Stimulated activated CD4-positive, alpha-beta T cell treated with anti-CD3 and anti-CD28 coated beads, Interleukin-2, amount 100 ng/mL, for 48 hours (primary cell): ENCODE measurements around the gene MYO3B.
"Not testable (repeated sequence)": the region's sequence is repeated elsewhere in the genome, so short reads cannot be mapped to it uniquely, and the experiment has no call there.

Source experiments
- DNase-seq, 2 donors: peaks; one replicate each; pipeline ENCODE4 v3.0.0-alpha.2; 2020

MYO3B gene

DNA sequence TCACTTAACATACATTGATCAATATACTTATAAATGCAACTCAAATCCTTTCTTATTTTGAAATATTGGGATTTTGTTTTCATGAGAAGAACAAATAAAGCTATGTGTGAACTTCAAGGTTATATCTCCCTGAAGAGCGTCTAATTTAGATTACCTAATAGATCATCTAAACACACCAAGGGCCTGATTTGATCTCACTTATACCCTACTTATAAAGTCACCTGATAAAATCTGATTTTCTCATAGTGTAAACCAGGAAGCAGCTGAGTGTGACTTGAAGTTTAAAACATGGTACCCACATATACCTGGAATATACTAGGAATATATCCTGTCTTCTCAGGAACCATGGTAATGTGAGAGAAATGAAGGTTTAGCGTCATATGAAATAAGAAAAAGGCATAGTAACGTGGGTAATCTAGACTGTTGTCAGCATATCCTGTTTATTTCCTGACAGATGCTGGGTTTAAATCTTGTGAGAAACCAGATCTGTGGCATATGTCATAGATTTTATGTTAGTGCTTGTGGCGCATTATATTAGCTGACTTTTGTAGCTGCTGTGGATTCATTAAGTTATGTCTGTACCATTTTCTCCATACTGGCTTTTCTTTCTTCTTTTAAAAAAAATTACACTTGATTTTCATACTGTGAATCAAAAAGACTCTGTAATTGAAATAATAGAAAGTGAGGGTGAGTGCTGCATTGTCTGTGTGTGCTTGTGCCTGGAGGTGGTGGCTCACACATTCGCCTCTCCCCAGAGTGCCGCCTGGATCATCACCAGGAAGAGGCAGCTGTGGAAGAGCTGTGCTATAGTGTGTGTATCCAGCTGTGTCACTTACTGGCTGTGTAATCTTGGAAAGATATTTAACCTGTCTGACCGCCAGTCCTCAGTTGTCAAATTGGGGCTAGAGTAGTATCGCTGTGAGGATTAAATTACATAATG is 164.0 kb downstream of the MYO3B start:
- no peak for DNase-seq

DNA sequence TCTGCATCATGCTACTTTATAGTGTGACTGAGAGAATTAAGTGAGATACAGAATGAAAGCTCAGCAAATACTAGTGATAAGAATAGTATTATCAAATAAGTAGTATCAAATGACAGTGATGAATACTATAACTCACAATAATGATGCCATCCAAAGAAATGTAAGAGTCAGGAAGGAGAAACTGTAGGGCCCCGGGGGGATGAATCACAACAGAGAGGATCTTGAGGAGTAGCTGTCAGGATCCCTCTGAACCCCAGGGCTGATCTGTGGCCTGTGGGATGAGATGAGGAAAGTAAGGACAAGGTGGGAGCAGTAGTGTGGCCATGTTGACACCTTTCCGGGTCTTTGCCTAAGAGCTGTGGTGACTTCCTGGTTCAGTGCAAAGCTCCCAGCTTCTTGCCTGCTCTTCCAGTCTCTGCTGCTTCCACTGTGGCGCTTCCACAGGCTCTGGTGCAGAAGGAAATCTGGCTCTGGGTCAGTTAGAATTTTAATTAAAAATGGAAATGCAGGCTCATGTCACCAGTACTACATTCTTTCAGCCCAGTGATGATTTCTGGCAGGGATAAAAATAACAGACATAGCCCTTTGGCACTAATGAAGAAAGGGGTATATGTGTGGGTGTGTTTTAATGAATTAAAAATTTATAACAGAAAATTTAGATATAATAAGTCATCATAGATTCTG is 166.9 kb downstream of the MYO3B start:
- no peak for DNase-seq

DNA sequence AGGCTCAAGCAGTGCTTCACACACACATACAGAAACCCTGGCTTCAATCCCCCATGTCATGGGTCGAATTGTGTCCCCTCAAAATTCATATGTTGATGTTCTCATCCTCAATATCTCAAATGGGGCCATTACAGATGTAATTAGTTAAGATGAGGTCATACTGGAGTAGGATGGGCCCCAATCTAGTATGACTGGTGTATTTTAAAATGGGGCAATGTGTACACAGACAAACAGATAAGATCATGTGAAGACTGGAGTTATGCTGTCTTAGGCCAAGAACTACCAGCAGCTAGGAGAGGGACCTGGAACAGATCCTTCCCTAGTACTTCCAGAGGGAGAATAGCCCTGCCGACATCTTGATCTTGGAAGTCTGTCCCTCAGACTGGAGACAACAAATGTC is 167.7 kb downstream of the MYO3B start:
- no peak for DNase-seq

DNA sequence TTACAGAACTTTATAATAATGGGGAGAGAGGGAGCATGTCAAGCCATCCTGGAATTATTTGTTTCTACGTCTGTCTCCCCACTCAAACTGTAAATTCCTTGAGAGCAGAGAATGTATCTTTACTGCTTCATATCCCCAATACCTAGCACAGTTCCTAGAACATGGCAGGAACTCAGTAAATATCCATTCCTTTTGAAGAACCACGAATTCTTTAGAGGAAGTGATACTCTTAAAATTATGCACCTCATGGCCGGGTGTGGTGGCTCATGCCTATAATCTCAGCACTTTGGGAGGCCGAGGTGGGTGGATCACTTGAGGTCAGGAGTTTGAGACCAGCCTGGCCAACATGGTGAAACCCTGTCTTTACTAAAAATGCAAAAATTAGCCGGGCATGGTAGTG is 171.3 kb downstream of the MYO3B start:
- DNase-seq = not testable (repeated sequence)

GRCh38 chr2:170350929-170351826 is 173.2 kb downstream of the MYO3B start:
- DNase-seq = no peak

- no peak for DNase-seq
Observed at GRCh38 chr2:170353723-170354122, 175.8 kb downstream of the MYO3B start.

DNA sequence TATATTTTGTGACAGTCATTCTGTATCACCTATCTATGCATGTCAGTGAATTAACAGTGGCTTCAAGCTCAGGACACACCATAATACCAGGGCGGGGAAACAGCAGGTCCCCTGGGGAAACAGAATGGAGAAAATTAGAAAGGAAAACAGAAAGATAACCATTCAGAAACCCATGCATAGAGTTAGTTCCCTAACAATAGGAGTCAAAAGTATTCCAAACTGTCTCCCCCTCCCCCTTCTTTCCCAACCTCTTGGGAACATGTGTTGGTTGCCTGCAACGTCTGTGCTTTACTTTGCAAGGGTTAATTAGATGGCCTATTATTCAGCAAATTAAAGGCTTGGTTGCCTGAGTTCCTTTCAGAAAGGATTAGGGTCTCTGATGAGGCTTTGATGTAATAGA is 176.4 kb downstream of the MYO3B start:
- no peak for DNase-seq

DNA sequence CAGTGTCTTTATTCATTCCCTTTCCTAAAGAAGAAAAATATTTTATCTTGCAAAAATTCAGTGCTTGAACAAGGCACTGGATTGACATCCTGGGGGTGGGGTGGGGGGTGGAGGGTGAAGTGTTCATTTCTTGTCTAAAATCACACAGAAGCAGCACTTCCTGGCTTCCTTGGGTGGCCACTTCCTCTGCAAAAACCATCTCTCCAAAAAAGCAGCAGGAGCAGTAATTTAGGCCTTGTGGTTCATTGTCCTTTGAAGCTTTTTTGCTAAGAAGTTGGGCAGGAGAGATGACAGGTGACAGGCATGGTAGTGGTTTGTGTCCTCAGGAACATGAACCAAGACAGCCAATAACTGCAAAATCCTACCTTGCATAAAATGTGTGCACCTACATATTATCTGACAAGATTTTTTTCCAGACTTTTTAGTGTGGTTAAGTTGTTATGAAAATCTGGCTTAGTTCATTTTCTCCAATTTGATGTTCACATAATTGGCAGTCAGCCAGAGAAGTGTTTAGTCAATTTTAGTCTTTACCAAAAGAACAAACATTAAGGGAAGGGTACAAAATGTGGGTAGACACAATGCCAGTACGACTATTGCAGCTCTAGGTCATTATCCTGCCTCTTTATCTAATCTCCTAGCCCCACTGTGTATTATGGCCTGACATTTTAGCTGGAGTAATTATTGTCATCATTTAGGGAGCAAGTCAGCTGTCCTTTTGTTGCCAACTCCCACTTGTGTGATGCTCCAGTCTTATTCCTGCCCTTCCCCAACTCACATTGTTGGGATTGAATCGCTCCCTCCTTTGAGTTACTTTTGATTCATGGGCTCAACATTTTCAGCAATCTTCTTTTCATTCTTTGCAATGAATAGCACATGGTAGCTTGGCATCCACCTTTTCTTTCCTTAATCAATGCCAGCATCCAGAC is 177.2 kb downstream of the MYO3B start:
- no peak for DNase-seq

DNA sequence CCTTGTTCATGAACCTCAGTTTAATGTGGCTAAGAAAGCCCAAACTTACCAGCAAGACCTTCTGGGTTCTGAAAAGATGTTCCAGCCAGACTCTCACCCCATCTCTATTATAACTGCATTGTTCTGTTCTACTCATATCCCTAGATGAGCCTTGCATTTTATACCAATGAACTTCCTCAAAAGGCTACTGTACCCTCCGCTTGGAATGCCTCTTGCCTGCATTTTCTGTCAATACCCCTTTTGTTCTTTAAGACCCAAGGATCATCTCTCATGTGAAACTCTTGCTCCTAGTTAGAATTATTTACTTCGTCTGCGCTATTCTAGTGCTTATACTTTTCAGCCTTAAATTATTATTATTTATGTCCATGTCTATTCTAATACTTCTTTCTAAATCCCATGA is 181.5 kb downstream of the MYO3B start:
- DNase-seq = no peak

GRCh38 chr2:170360546-170361089 is 182.7 kb downstream of the MYO3B start:
- no peak for DNase-seq

GRCh38 chr2:170361090-170361936 is 183.4 kb downstream of the MYO3B start:
- DNase-seq = peak; percentile 45 to 50

DNA sequence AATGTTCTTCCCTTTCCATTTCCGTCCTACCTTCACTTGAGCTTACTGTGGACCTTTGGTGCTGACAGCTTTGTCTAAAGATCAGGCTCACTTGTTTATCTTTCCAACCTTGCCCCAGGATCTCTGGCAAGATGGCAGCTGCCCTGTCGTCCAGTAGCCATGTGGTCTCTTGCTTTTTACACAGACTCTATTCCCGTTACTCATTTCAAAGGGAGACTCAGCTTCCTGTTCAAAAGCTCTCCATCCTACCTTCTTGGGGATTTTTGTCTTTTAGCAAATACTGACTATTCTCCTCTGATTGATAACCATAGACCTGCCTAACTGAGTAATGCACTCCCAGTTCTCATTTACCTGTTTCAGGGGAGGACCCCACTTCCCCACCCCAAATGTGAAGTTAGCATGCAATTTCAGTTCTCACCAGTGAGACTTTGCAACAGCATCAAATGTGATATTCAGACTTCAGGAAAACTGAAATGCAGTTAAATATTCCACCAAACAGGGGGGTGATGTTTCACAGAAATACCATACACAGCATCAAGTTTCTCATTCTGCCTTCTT is 184.4 kb downstream of the MYO3B start:
- DNase-seq = no peak

GRCh38 chr2:170362871-170363631 is 185.1 kb downstream of the MYO3B start:
- no peak for DNase-seq

GRCh38 chr2:170365003-170365402 is 187.1 kb downstream of the MYO3B start:
- DNase-seq = no peak

GRCh38 chr2:170365686-170366085 is 187.7 kb downstream of the MYO3B start:
- no peak for DNase-seq

GRCh38 chr2:170368370-170368769 is 190.4 kb downstream of the MYO3B start:
- DNase-seq = no peak

DNA sequence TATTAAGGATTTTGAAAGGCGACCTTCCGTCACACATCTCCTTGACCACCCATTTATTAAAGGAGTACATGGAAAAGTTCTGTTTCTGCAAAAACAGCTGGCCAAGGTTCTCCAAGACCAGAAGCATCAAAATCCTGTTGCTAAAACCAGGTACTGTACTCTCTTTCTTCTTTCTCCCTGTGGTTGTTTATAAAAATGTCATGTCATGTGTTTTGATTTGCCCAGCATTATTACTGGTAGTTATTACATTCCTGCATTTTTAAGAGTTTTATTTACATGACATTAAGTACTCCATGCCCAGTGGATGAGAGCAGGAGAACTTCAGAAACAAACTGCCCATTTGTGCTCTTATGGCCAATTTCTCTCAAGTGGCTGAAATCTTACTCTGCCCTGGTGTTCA is 191.3 kb downstream of the MYO3B start:
- no peak for DNase-seq

DNA sequence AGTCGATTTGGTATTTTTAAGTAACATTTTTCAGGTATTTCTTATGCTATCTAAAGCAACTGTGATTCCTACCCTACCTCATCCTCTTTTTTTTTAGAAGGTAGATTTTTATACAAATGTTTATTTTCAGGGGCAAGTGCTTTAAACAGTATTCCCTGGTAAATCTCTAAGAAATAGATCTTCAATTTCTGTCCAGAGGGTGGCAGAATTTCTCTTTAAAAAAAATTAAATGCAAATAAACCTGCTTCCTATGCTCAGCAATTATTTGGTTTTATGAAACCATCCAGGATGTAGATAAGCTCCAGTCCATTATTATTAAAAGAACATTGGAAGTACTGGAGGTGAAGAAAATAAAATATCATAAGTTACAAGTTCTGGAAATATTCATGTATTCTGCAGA is 191.9 kb downstream of the MYO3B start:
- no peak for DNase-seq

DNA sequence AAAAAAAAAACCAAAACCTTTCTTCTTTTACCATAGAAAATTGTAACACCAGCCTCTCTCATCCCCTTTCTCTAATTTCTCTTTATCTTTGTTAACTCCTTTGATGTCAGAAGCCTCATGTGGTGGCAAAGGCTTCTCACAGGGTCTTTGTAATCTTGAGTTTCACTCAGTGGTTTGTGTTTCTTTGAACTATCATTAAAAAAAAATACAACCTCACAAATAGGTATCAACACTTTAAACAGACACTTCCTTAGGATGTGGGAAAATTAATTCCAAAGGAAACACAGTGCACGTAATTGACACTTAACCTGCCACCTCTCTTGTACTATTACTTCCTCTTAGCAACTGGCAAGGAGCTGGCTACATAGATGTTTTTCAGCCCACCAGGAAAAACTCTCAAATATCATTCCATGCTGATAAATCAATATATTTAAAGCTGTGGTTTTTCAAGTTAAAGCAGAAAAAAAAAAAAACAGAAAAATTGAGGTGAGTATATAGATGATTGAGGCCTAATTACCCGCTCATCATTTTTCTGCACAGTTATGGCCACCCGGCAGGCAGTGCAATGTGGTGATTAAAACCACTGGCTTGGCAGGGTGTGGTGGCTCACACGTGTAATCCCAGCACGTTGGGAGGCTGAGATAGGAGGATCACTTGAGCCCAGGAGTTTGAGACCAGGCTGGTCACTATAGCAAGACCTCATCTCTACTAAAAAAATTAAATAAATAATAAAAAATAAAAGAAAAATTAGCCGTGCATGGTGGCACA is 193.5 kb downstream of the MYO3B start:
- DNase-seq = no peak
